Neural cell (in vitro differentiated cells): Measurements from ENCODE around the gene FBXL5. TPM values are rescaled to one million over a fixed set of nuclear protein-coding genes. Genes with fewer than 3 reads are reported as not detected.

Experiments used
- H2AFZ ChIP-seq: fragments of 200-600, 300-800 bp; sonication (generic), shearing (Covaris generic); 2 replicates; pipeline ENCODE4 v1.6.0; 2014; ENCODE audit warnings: low read depth, mild to moderate bottlenecking, antibody characterized with exemption, low read length, moderate library complexity
- H3F3A ChIP-seq: fragments of 200-600 bp; shearing (Covaris generic); 2 replicates; pipeline ENCODE4 v1.6.1; 2016; ENCODE audit warnings: mild to moderate bottlenecking, moderate library complexity, mixed read lengths, antibody characterized with exemption, low read length; ENCODE audit not compliant: insufficient read depth, poor library complexity, severe bottlenecking
- H3K27ac ChIP-seq: fragments of 200-600, 300-800 bp; sonication (generic), shearing (Covaris generic); 2 replicates; pipeline ENCODE4 v1.5.1; 2014; ENCODE audit warnings: mild to moderate bottlenecking, low read length, moderate library complexity
- H3K27me3 ChIP-seq: fragments of 300-800, 200-600 bp; sonication (generic), shearing (Covaris generic); 2 replicates; pipeline ENCODE4 v1.6.0; 2014; ENCODE audit warnings: mild to moderate bottlenecking, low read depth, low read length, moderate library complexity; ENCODE audit not compliant: insufficient read depth
- H3K36me3 ChIP-seq: fragments of 300-800, 200-600 bp; sonication (generic), shearing (Covaris generic); 2 replicates; pipeline ENCODE4 v1.5.1; 2014; ENCODE audit warnings: mild to moderate bottlenecking, antibody characterized with exemption, low read length, moderate library complexity; ENCODE audit not compliant: insufficient read depth
- H3K4me2 ChIP-seq: fragments of 300-800, 200-600 bp; sonication (generic), shearing (Covaris generic); 2 replicates; pipeline ENCODE4 v1.6.0; 2014; ENCODE audit warnings: mild to moderate bottlenecking, low read length
- H3K4me3 ChIP-seq: fragments of 300-800, 200-600 bp; sonication (generic), shearing (Covaris generic); 2 replicates; pipeline ENCODE4 v1.5.1; 2014; ENCODE audit warnings: mild to moderate bottlenecking, low read length, moderate library complexity
- H3K79me2 ChIP-seq: fragments of 200-600 bp; shearing (Covaris generic); replicated peaks from 2 replicates; pipeline ENCODE4 v1.6.0; 2014; ENCODE audit warnings: mild to moderate bottlenecking, low read length, moderate library complexity; ENCODE audit not compliant: insufficient read depth
- H3K9ac ChIP-seq: fragments of 300-800, 200-600 bp; sonication (generic), shearing (Covaris generic); 2 replicates; pipeline ENCODE4 v1.6.1; 2016; ENCODE audit warnings: mild to moderate bottlenecking, low read length, mixed read lengths
- H3K9me2 ChIP-seq: fragments of 200-600 bp; shearing (Covaris generic); 2 replicates; pipeline ENCODE4 v1.6.1; 2016; ENCODE audit warnings: mild to moderate bottlenecking, low read length, mixed read lengths; ENCODE audit not compliant: insufficient read depth
- H3K9me3 ChIP-seq: fragments of 200-600, 300-800 bp; sonication (generic), shearing (Covaris generic); 2 replicates; pipeline ENCODE4 v1.6.1; 2016; ENCODE audit warnings: mild to moderate bottlenecking, mixed run types, low read length, moderate library complexity, mixed read lengths
- H4K20me1 ChIP-seq: fragments of 200-600 bp; shearing (Covaris generic); 2 replicates; pipeline ENCODE4 v1.6.1; 2016; ENCODE audit warnings: mild to moderate bottlenecking, mixed run types; ENCODE audit not compliant: insufficient read depth
- CTCF ChIP-seq: fragments of 450-650 bp; IDR thresholded peaks from 2 replicates; pipeline ENCODE4 v1.5.1; 2014; ENCODE audit warnings: antibody characterized with exemption, mild to moderate bottlenecking, moderate library complexity; ENCODE audit not compliant: poor library complexity, severe bottlenecking
- EP300 ChIP-seq: fragments of 450-650 bp; conservative IDR thresholded peaks from 2 replicates; pipeline ENCODE4 v1.6.1; 2014; ENCODE audit warnings: antibody characterized with exemption, mild to moderate bottlenecking, moderate library complexity; ENCODE audit not compliant: poor library complexity, severe bottlenecking
- EZH2 ChIP-seq: fragments of 200-600, 300-800 bp; shearing (Covaris generic), sonication (generic); IDR thresholded peaks from 2 replicates; pipeline ENCODE4 v1.6.1; 2014; ENCODE audit warnings: antibody characterized with exemption, low read length, borderline replicate concordance, mild to moderate bottlenecking; ENCODE audit not compliant: insufficient read depth, poor library complexity, severe bottlenecking
- MXI1 ChIP-seq: fragments of 450-650 bp; conservative IDR thresholded peaks from 2 replicates; pipeline ENCODE4 v1.6.1; 2014; ENCODE audit warnings: antibody characterized with exemption, mild to moderate bottlenecking; ENCODE audit not compliant: poor library complexity, severe bottlenecking
- POLR2AphosphoS5 ChIP-seq: IDR thresholded peaks from 2 replicates; pipeline ENCODE4 v1.6.1; 2012
- RAD21 ChIP-seq: fragments of 450-650 bp; conservative IDR thresholded peaks from 2 replicates; pipeline ENCODE4 v1.6.1; 2014; ENCODE audit warnings: antibody characterized with exemption, mild to moderate bottlenecking, moderate library complexity
- SMC3 ChIP-seq: fragments of 450-650 bp; conservative IDR thresholded peaks from 2 replicates; pipeline ENCODE4 v1.6.1; 2014; ENCODE audit warnings: antibody characterized with exemption, mild to moderate bottlenecking, moderate library complexity; ENCODE audit not compliant: poor library complexity
- TAF1 ChIP-seq: IDR thresholded peaks from 2 replicates; pipeline ENCODE4 v1.6.1; 2012; ENCODE audit warnings: low read depth
- polyA plus RNA-seq: library from polyadenylated mRNA; depleted of rRNA; stranded (reverse); fragments of >200 nt; gene quantifications from 2 replicates; pipeline ENCODE4 v1.2.3, GENCODE V29; 2014
- TF ChIP-seq, protein P1 (sequence below): IDR thresholded peaks from 2 replicates; pipeline ENCODE4 v1.6.1; 2012; ENCODE audit warnings: borderline replicate concordance

Gene FBXL5
- polyA plus RNA-seq, 1 donor from 2014 or later = 70.6 TPM

DNA sequence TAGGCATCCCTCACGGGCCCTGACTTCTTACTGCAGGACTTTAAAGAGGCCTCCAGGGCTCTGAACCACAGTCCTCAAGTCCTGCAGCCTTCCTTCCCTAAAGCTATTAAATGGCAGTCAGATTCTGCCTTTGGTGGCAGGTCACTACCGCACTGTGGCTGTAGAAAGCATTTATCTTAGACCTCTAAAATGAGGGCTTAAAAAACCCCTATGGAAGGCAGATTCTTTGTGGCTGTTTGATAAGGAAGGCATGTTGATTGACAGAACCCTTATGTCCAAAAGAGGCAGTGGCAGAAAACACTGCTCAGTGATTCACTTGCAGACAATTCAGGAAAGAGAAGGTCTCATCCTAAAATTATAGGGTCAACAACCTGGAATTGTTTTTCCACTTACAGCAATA is 79.2 kb downstream of the FBXL5 start:
- Histone ChIP-seq H3K9me3 (no peaks in the 10 kb centered on the region), H2AFZ (no peak overlapping the region), H3F3A (no peaks in the 10 kb centered on the region), H4K20me1 (no peaks in the 10 kb centered on the region), H3K4me2 (no peak overlapping the region), H3K27ac (no peak overlapping the region), H3K9ac (no peak overlapping the region), H3K27me3 (no peaks in the 10 kb centered on the region), H3K4me3 (no peak overlapping the region), H3K79me2 (no peaks in the 10 kb centered on the region), H3K36me3 (no peaks in the 10 kb centered on the region), H3K9me2 (no peaks in the 10 kb centered on the region)
- no peak for TF ChIP-seq EP300
- TF ChIP-seq EZH2 = no peak
- TF ChIP-seq RAD21 = no peak
- no peak for TF ChIP-seq SMC3
- no peak for TF ChIP-seq CTCF
- no peak for TF ChIP-seq MXI1
- TF ChIP-seq, protein P1, sequence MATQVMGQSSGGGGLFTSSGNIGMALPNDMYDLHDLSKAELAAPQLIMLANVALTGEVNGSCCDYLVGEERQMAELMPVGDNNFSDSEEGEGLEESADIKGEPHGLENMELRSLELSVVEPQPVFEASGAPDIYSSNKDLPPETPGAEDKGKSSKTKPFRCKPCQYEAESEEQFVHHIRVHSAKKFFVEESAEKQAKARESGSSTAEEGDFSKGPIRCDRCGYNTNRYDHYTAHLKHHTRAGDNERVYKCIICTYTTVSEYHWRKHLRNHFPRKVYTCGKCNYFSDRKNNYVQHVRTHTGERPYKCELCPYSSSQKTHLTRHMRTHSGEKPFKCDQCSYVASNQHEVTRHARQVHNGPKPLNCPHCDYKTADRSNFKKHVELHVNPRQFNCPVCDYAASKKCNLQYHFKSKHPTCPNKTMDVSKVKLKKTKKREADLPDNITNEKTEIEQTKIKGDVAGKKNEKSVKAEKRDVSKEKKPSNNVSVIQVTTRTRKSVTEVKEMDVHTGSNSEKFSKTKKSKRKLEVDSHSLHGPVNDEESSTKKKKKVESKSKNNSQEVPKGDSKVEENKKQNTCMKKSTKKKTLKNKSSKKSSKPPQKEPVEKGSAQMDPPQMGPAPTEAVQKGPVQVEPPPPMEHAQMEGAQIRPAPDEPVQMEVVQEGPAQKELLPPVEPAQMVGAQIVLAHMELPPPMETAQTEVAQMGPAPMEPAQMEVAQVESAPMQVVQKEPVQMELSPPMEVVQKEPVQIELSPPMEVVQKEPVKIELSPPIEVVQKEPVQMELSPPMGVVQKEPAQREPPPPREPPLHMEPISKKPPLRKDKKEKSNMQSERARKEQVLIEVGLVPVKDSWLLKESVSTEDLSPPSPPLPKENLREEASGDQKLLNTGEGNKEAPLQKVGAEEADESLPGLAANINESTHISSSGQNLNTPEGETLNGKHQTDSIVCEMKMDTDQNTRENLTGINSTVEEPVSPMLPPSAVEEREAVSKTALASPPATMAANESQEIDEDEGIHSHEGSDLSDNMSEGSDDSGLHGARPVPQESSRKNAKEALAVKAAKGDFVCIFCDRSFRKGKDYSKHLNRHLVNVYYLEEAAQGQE = no peak
- TF ChIP-seq TAF1 = no peak
- no peak for TF ChIP-seq POLR2AphosphoS5

GRCh38 chr4:15569746-15570145 is 85.4 kb downstream of the FBXL5 start:
- no peak overlapping the region for H3K4me3 ChIP-seq
- H3K9me3 ChIP-seq = no peaks in the 10 kb centered on the region
- TF ChIP-seq SMC3 = no peak
- no peak for TF ChIP-seq TAF1
- no peak for TF ChIP-seq EZH2
- no peak for TF ChIP-seq EP300
- TF ChIP-seq CTCF = no peak
- no peak for TF ChIP-seq MXI1
- TF ChIP-seq, protein P1 = no peak
- no peak for TF ChIP-seq RAD21
- TF ChIP-seq POLR2AphosphoS5 = no peak
- no peak overlapping the region for H2AFZ ChIP-seq
- no peaks in the 10 kb centered on the region for H3K36me3 ChIP-seq
- H3F3A ChIP-seq = no peaks in the 10 kb centered on the region
- H3K9ac ChIP-seq = no peak overlapping the region
- no peaks in the 10 kb centered on the region for H3K9me2 ChIP-seq
- H4K20me1 ChIP-seq = no peaks in the 10 kb centered on the region
- H3K27me3 ChIP-seq = no peaks in the 10 kb centered on the region
- H3K79me2 ChIP-seq = no peaks in the 10 kb centered on the region
- H3K4me2 ChIP-seq = no peak overlapping the region
- H3K27ac ChIP-seq = no peak overlapping the region
